ENCODE measurements around the gene HOXA11. TPM values are rescaled to one million over a fixed set of nuclear protein-coding genes. Genes with fewer than 3 reads are reported as not detected.
A peak's percentile ranks its signal among the peaks of the same experiment; 100 is the strongest.

The HOXA11 gene
- total RNA-seq, 4 donors from 2014 or later: 5.1 to 7.9 (median 6.4) TPM

- Histone ChIP-seq H3K27ac (peak overlapping the region; percentile 90 to 99 (median 95)), H3K9me3 (no peaks in the 10 kb centered on the region), H3K36me3 (no peaks in the 10 kb centered on the region), H3K4me1 (peaks cover 33 to 56% of the 10 kb centered on the region in 2 donors), H3K4me3 (peak overlapping the region; percentile 39 to 84 (median 63)), H3K27me3 (no peaks in the 10 kb centered on the region)
- peak; percentile 4 to 53 for DNase-seq
- intact Hi-C loops (cut with DNase I; ENCODE audit: low total_unique reads) (loop anchor here (10.0 kb wide), 1 partner anchor 1501 kb away; no protein-coding TSS in a partner anchor), in situ Hi-C loops (cut with MboI; ENCODE audit: low sequenced_read_pairs in 4 of 4) (loop anchor here in 3 of 4 donors (10.0 to 25.0 kb wide), 5 partner anchors 911 to 1414 kb away; partner anchors contain the start of gene CREB5 (in 1 of the 3))
- ATAC-seq: no peak
- no peak for TF ChIP-seq POLR2A (IDR thresholded peaks at IDR 0.05)
- TF ChIP-seq, protein P1, sequence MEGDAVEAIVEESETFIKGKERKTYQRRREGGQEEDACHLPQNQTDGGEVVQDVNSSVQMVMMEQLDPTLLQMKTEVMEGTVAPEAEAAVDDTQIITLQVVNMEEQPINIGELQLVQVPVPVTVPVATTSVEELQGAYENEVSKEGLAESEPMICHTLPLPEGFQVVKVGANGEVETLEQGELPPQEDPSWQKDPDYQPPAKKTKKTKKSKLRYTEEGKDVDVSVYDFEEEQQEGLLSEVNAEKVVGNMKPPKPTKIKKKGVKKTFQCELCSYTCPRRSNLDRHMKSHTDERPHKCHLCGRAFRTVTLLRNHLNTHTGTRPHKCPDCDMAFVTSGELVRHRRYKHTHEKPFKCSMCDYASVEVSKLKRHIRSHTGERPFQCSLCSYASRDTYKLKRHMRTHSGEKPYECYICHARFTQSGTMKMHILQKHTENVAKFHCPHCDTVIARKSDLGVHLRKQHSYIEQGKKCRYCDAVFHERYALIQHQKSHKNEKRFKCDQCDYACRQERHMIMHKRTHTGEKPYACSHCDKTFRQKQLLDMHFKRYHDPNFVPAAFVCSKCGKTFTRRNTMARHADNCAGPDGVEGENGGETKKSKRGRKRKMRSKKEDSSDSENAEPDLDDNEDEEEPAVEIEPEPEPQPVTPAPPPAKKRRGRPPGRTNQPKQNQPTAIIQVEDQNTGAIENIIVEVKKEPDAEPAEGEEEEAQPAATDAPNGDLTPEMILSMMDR (IDR thresholded peaks at IDR 0.05 in 4 of 5, conservative IDR thresholded peaks at IDR 0.05 in 1 of 5): no peak
These were observed 9.2 kb downstream of the HOXA11 start for GRCh38 chr7:27175626-27176523.

- Histone ChIP-seq H3K36me3 (no peaks in the 10 kb centered on the region), H3K27me3 (no peaks in the 10 kb centered on the region), H3K4me1 (peaks cover 25 to 57% of the 10 kb centered on the region in 2 donors), H3K4me3 (peak overlapping the region; percentile 62 to 88 (median 77)), H3K27ac (peak overlapping the region; percentile 90 to 99 (median 95)), H3K9me3 (no peaks in the 10 kb centered on the region)
- in situ Hi-C loops (cut with MboI; ENCODE audit: low sequenced_read_pairs in 4 of 4): loop anchor here in 3 of 4 donors (10.0 to 25.0 kb wide), 6 partner anchors 912 to 1413 kb away; partner anchors contain the start of genes CBX3 (in 1 of the 3), CREB5 (in 1 of the 3) and HNRNPA2B1 (in 1 of the 3)
- TF ChIP-seq POLR2A (IDR thresholded peaks at IDR 0.05): peak; percentile 26 to 34
- TF ChIP-seq, protein P1 (IDR thresholded peaks at IDR 0.05 in 4 of 5, conservative IDR thresholded peaks at IDR 0.05 in 1 of 5): no peak
- DNase-seq: peak; percentile 49 to 64
- intact Hi-C loops (cut with DNase I; ENCODE audit: low total_unique reads): loop anchor here (10.0 kb wide), 1 partner anchor 1500 kb away; no protein-coding TSS in a partner anchor
- ATAC-seq: peak; percentile 3 to 25
These were observed 10.0 kb downstream of the HOXA11 start for GRCh38 chr7:27174874-27175625.

DNA sequence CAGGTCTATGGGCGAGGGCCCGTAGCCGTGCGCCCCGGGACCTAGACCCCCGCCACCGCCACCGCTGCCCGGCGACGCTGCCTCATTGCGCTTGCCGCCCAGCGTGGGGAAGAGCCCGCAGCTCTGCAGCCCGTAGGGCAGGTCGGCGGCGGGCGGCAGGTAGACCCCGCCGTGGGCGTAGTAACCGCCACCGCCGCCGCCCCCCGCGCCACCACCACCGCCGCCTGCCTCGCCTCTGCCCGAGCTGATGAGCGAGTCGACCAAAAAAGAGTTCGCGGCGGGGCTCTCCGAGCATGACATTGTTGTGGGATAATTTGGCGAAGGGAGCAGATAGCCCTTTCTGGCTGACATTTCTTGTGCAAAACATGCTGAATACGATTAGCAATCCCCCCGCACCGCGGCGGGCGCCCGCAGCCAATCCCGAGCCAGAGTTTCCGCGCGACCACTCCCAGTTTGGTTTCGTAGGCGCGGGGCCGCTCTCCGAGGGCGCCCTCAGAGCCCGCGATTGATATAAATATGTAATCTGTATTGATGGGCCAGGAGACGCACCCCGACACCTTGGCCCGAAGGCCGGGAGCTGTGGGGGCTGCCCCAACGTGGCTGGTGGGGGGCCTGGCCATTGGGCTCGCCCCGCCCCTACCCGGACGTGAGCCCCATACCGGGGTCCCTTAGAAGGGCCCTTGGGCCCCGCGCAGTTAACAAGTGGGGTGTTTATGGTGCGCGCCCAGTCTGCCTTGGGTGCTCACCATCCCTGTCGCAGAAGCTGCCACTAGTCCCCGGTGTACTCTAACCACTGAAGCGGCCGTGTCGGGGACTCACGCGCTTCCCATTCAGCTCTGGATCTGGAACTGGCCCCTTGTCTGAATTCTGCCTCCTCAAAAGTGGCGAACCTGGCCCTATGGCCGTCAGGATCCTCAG lies 10.8 kb downstream of the HOXA11 start, which contains the start of gene HOXA10:
TSS of gene HOXA10 (minus strand) at position 365 of the 918 bp plus-strand sequence. CDS start at position 351, 14 bp downstream.
- TF ChIP-seq, protein P1 (IDR thresholded peaks at IDR 0.05 in 4 of 5, conservative IDR thresholded peaks at IDR 0.05 in 1 of 5): no peak
- TF ChIP-seq POLR2A (IDR thresholded peaks at IDR 0.05): peak in 1 of 2 donors; percentile 37
- peak; percentile 39 to 48 for DNase-seq
- Histone ChIP-seq H3K4me1 (peaks cover 22 to 58% of the 10 kb centered on the region in 2 donors), H3K27ac (peak within 1 kb of the TSS; percentile 90 to 99 (median 95)), H3K27me3 (no peaks in the 10 kb centered on the region), H3K9me3 (no peaks in the 10 kb centered on the region), H3K36me3 (no peaks in the 10 kb centered on the region), H3K4me3 (peak within 1 kb of the TSS; percentile 62 to 88 (median 77))
- in situ Hi-C loops (cut with MboI; ENCODE audit: low sequenced_read_pairs in 4 of 4) (loop anchor here in 2 of 4 donors (10.0 to 25.0 kb wide), 2 partner anchors 962 to 1319 kb away; partner anchors contain the start of genes CBX3 (in 1 of the 2) and HNRNPA2B1 (in 1 of the 2)), intact Hi-C loops (cut with DNase I; ENCODE audit: low total_unique reads) (loop anchor here (10.0 kb wide), 1 partner anchor 1499 kb away; no protein-coding TSS in a partner anchor)
- ATAC-seq: peak in 1 of 2 donors; percentile 8

All from gastrocnemius medialis (tissue), 4 donors.